HEK293 (cell line): Measurements from ENCODE around the gene SH2D1A.

Source experiments
- CTCF ChIA-PET: fragments of 350-600 bp; formaldehyde crosslinking; extraction: SDS; loops from one replicate; lab custom pipeline; 2021; ENCODE audit warnings: antibody characterized with exemption; lab: Yijun Ruan, JAX
- POLR2A ChIA-PET: fragments of 300-600 bp; formaldehyde crosslinking; extraction: SDS; loops from one replicate; lab custom pipeline; 2020; ENCODE audit warnings: antibody characterized with exemption, inconsistent platforms; lab: Yijun Ruan, JAX
- H3K27ac ChIP-seq: fragments of 200-500 bp; sonication (Bioruptor generic); 2 replicates; pipeline ENCODE4 v1.5.1; 2014; ENCODE audit warnings: low read depth, low read length, control low read depth, inconsistent platforms; ENCODE audit errors: extremely low read depth
- H3K36me3 ChIP-seq, 2 experiments: fragments of 200-500 bp in 1 of 2; sonication (Bioruptor generic) in 1 of 2; 1 replicate in 1 of 2; 2 replicates in 1 of 2; pipeline ENCODE4 v1.5.1; 2014 to 2017; ENCODE audit warnings: inconsistent platforms in 2 of 2, low read length in 2 of 2; ENCODE audit not compliant: control insufficient read depth in 2 of 2, insufficient read depth in 1 of 2
- H3K4me1 ChIP-seq: fragments of 200-500 bp; sonication (Bioruptor generic); 2 replicates; pipeline ENCODE4 v1.5.1; 2014; ENCODE audit warnings: mild to moderate bottlenecking, low read length, inconsistent platforms; ENCODE audit not compliant: control insufficient read depth, insufficient read depth
- H3K4me3 ChIP-seq: 2 replicates; pipeline ENCODE4 v1.5.1; 2011; ENCODE audit warnings: low read depth, mild to moderate bottlenecking, control low read depth, low read length, moderate library complexity
- H3K9me3 ChIP-seq: fragments of 200-500 bp; sonication (Bioruptor generic); 2 replicates; pipeline ENCODE4 v1.5.1; 2014; ENCODE audit warnings: low read depth, low read length, inconsistent platforms; ENCODE audit not compliant: control insufficient read depth, insufficient read depth
- SETDB1 ChIP-seq: IDR thresholded peaks from one replicate; pipeline ENCODE4 v1.6.1; 2017; ENCODE audit warnings: mild to moderate bottlenecking, low read length, moderate library complexity, mixed read lengths; ENCODE audit not compliant: insufficient read length
- ZNF175 ChIP-seq: fragments of 450-650 bp; formaldehyde crosslinking; IDR thresholded peaks from 2 replicates; pipeline ENCODE4 v1.5.1; 2016; ENCODE audit warnings: missing biosample characterization, missing genetic modification characterization
- ZNF311 ChIP-seq: fragments of 450-650 bp; formaldehyde crosslinking; IDR thresholded peaks from 2 replicates; pipeline ENCODE4 v1.5.1; 2017; ENCODE audit warnings: missing biosample characterization, missing genetic modification characterization, borderline replicate concordance
- ZNF391 ChIP-seq: fragments of 450-650 bp; formaldehyde crosslinking; IDR thresholded peaks from 2 replicates; pipeline ENCODE4 v1.5.1; 2016; ENCODE audit warnings: low read depth, missing biosample characterization, missing genetic modification characterization, borderline replicate concordance
- ZNF529 ChIP-seq: fragments of 450-650 bp; formaldehyde crosslinking; IDR thresholded peaks from 2 replicates; pipeline ENCODE4 v1.5.1; 2017; ENCODE audit warnings: missing genetic modification characterization, missing biosample characterization; ENCODE audit not compliant: insufficient replicate concordance
- ZNF654 ChIP-seq: fragments of 450-650 bp; formaldehyde crosslinking; IDR thresholded peaks from 2 replicates; pipeline ENCODE4 v1.5.1; 2016; ENCODE audit warnings: low read depth, missing biosample characterization, missing genetic modification characterization
- ZNF776 ChIP-seq: fragments of 450-650 bp; formaldehyde crosslinking; IDR thresholded peaks from 2 replicates; pipeline ENCODE4 v1.5.0; 2017; ENCODE audit warnings: missing biosample characterization, missing genetic modification characterization, borderline replicate concordance
- ZXDB ChIP-seq: fragments of 450-650 bp; formaldehyde crosslinking; IDR thresholded peaks from 2 replicates; pipeline ENCODE4 v1.5.1; 2016; ENCODE audit warnings: missing biosample characterization, missing genetic modification characterization
- TF ChIP-seq, protein P1 (sequence below): IDR thresholded peaks from 2 replicates; pipeline ENCODE4 v1.6.1; 2011; ENCODE audit warnings: mild to moderate bottlenecking, low read depth, low read length, borderline replicate concordance
- TF ChIP-seq, protein P2 (sequence below): fragments of 450-650 bp; formaldehyde crosslinking; IDR thresholded peaks from 2 replicates; pipeline ENCODE4 v1.5.1; 2016; ENCODE audit warnings: missing biosample characterization, missing genetic modification characterization
- TF ChIP-seq, protein P3 (sequence below): fragments of 450-650 bp; formaldehyde crosslinking; IDR thresholded peaks from 2 replicates; pipeline ENCODE4 v1.5.1; 2016; ENCODE audit warnings: missing biosample characterization, missing genetic modification characterization, borderline replicate concordance
- TF ChIP-seq, protein P4 (sequence below): fragments of 450-650 bp; formaldehyde crosslinking; IDR thresholded peaks from 2 replicates; pipeline ENCODE4 v1.5.1; 2016; ENCODE audit warnings: missing biosample characterization, missing genetic modification characterization, low read depth
- TF ChIP-seq, protein P5 (sequence below): fragments of 450-650 bp; formaldehyde crosslinking; IDR thresholded peaks from 2 replicates; pipeline ENCODE4 v1.5.1; 2016; ENCODE audit warnings: missing biosample characterization, missing genetic modification characterization

The SH2D1A gene

DNA sequence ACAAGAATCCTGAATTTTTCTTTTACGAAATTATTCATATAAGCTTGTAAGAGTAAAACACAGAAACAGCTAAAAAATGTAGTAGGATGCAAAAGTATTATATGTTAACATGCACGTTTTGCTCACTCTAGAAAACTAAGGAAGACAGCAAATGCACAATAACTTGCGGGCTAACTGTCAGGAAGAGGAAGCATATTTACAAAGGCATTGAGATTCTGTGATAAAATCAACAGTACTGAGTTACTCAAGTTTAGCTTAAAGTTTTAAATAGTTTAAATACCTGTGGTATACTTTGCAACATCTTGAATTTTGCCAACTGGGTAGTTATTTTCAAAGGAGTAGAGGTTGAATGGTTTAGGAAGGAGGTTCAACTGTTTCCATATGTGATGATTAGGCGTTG, 37.0 kb downstream of the SH2D1A start (continued):
- TF ChIP-seq, protein P1, sequence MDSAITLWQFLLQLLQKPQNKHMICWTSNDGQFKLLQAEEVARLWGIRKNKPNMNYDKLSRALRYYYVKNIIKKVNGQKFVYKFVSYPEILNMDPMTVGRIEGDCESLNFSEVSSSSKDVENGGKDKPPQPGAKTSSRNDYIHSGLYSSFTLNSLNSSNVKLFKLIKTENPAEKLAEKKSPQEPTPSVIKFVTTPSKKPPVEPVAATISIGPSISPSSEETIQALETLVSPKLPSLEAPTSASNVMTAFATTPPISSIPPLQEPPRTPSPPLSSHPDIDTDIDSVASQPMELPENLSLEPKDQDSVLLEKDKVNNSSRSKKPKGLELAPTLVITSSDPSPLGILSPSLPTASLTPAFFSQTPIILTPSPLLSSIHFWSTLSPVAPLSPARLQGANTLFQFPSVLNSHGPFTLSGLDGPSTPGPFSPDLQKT: no peak
- no peak for TF ChIP-seq ZNF175
- TF ChIP-seq, protein P2, sequence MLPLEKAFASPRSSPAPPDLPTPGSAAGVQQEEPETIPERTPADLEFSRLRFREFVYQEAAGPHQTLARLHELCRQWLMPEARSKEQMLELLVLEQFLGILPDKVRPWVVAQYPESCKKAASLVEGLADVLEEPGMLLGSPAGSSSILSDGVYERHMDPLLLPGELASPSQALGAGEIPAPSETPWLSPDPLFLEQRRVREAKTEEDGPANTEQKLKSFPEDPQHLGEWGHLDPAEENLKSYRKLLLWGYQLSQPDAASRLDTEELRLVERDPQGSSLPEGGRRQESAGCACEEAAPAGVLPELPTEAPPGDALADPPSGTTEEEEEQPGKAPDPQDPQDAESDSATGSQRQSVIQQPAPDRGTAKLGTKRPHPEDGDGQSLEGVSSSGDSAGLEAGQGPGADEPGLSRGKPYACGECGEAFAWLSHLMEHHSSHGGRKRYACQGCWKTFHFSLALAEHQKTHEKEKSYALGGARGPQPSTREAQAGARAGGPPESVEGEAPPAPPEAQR (tag by site-specific recombination): no peak
- TF ChIP-seq ZXDB: no peak
- TF ChIP-seq, protein P3, sequence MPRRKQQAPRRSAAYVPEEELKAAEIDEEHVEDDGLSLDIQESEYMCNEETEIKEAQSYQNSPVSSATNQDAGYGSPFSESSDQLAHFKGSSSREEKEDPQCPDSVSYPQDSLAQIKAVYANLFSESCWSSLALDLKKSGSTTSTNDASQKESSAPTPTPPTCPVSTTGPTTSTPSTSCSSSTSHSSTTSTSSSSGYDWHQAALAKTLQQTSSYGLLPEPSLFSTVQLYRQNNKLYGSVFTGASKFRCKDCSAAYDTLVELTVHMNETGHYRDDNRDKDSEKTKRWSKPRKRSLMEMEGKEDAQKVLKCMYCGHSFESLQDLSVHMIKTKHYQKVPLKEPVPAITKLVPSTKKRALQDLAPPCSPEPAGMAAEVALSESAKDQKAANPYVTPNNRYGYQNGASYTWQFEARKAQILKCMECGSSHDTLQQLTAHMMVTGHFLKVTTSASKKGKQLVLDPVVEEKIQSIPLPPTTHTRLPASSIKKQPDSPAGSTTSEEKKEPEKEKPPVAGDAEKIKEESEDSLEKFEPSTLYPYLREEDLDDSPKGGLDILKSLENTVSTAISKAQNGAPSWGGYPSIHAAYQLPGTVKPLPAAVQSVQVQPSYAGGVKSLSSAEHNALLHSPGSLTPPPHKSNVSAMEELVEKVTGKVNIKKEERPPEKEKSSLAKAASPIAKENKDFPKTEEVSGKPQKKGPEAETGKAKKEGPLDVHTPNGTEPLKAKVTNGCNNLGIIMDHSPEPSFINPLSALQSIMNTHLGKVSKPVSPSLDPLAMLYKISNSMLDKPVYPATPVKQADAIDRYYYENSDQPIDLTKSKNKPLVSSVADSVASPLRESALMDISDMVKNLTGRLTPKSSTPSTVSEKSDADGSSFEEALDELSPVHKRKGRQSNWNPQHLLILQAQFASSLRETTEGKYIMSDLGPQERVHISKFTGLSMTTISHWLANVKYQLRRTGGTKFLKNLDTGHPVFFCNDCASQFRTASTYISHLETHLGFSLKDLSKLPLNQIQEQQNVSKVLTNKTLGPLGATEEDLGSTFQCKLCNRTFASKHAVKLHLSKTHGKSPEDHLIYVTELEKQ (tag by site-specific recombination): no peak
- TF ChIP-seq ZNF776 (tag by site-specific recombination): no peak
- TF ChIP-seq ZNF529 (tag by site-specific recombination): no peak
- TF ChIP-seq ZNF311 (tag by site-specific recombination): no peak

DNA sequence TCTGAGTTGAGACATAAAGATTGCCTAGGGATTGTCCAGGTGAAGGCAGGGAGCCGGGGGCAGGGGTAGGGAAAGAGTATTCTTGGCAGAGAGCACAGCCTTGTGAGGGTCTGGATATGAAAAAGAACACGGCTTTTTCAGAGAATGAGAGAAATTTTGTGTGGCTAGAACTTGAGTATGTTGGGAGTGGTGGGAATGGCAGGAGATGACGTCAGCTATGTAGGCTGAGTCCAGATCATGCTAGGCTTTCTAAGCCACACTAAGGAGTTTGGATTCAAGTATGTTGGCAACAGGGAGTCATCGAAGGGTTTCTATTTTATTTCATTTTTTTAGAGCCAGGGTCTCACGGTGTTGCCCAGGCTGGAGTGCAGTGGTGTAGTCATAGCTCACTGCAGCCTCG, 40.0 kb downstream of the SH2D1A start:
- TF ChIP-seq, protein P4, sequence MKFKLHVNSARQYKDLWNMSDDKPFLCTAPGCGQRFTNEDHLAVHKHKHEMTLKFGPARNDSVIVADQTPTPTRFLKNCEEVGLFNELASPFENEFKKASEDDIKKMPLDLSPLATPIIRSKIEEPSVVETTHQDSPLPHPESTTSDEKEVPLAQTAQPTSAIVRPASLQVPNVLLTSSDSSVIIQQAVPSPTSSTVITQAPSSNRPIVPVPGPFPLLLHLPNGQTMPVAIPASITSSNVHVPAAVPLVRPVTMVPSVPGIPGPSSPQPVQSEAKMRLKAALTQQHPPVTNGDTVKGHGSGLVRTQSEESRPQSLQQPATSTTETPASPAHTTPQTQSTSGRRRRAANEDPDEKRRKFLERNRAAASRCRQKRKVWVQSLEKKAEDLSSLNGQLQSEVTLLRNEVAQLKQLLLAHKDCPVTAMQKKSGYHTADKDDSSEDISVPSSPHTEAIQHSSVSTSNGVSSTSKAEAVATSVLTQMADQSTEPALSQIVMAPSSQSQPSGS (tag by site-specific recombination): peak; percentile 81
- no peak for TF ChIP-seq ZNF391 (tag by site-specific recombination)
- no peak overlapping the region for H3K27ac ChIP-seq
- H3K4me3 ChIP-seq: no peak overlapping the region
- no peaks in the 10 kb centered on the region for H3K4me1 ChIP-seq
- CTCF ChIA-PET: interaction anchor here (0.5 to 0.6 kb wide), 2 partner anchors 50 to 711 kb away, joined by 3 read pairs; no protein-coding TSS in a partner anchor
- no peaks in the 10 kb centered on the region for H3K36me3 ChIP-seq
- POLR2A ChIA-PET: no interaction called here
- H3K9me3 ChIP-seq: no peaks in the 10 kb centered on the region

DNA sequence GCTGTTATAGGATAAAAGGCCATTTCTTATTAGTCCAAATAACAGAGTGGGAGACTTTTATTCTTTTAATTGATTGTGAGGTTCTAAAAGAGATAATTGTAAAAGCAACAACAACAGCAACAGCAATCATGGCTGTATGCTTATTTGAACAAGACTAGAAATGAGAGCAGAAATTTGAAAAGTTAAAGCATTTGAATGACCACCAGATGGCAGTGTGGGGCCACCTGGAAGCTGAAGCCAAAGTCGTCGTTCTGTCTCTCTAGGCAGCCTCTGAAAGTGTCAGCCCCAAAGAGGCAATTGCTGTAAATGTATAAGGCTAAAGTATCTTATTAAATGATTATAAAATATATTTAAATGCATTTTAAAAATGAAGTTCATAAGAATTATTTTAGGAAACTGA, 42.2 kb downstream of the SH2D1A start:
- H3K4me3 ChIP-seq: no peak overlapping the region
- no peak for TF ChIP-seq SETDB1
- peak; percentile 71 for TF ChIP-seq ZNF654 (tag by site-specific recombination)
- TF ChIP-seq, protein P5, sequence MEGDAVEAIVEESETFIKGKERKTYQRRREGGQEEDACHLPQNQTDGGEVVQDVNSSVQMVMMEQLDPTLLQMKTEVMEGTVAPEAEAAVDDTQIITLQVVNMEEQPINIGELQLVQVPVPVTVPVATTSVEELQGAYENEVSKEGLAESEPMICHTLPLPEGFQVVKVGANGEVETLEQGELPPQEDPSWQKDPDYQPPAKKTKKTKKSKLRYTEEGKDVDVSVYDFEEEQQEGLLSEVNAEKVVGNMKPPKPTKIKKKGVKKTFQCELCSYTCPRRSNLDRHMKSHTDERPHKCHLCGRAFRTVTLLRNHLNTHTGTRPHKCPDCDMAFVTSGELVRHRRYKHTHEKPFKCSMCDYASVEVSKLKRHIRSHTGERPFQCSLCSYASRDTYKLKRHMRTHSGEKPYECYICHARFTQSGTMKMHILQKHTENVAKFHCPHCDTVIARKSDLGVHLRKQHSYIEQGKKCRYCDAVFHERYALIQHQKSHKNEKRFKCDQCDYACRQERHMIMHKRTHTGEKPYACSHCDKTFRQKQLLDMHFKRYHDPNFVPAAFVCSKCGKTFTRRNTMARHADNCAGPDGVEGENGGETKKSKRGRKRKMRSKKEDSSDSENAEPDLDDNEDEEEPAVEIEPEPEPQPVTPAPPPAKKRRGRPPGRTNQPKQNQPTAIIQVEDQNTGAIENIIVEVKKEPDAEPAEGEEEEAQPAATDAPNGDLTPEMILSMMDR: peak; percentile 26; the same call in 1 of the 2 replicates
- H3K36me3 ChIP-seq: no peaks in the 10 kb centered on the region
- no peaks in the 10 kb centered on the region for H3K9me3 ChIP-seq
- CTCF ChIA-PET: interaction anchor here (0.6 to 1.4 kb wide), 9 partner anchors 18 to 743 kb away, joined by 3 to 5 read pairs (median 3); no protein-coding TSS in a partner anchor
- POLR2A ChIA-PET: no interaction called here
- H3K27ac ChIP-seq: no peak overlapping the region
- no peaks in the 10 kb centered on the region for H3K4me1 ChIP-seq
